HG02610 (cell line): ENCODE measurements around the gene MTREX.

Experiments
- ATAC-seq: cut with Tn5 transposase; IDR thresholded peaks from one replicate; pipeline ENCODE4 v1.9.1; 2021; ENCODE audit warnings: mild to moderate bottlenecking, moderate library complexity; ENCODE audit not compliant: unreplicated experiment

The MTREX gene

DNA sequence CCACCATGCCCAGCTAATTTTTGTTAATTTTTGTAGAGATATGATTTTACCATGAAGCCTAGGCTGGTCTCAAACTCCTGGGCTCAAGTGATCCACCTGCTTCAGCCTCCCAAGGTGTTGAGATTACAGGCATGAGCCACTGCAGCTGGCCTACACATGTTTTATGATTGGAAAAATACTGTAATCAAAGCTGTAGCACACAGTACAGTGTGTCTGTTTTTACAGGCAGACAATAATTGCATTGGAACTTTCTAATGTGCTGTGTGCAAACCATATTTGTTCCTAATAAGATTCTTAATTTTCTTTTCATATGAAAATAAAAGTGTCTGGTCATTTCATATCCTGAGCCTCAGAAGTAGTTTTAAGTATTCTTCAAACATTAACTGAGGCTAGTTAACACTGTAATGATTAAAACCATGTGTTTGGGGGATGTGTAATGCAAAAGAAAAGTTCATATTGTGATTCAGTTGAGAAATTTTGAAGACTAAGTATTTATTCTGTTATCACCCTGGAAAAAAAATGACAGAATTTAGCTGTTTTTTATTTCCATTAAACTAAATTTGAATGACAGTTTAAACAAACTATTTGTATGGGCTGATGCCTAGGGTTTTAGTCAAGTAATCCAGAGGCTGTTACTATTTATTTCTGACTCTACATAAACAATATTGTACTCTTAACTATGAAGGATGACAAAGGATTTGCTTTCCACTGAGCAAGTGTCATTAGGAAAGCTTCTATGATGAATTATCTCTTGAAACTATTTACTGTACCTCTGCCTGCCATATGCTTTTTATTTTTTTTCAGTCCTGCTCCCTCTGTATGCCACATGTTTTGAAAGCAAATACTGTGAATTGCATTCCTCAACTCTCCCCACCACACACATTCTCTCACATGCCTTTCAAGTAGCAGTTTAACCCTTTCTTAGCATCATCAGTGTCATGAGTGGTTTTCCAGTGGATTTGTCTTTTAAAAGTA, 111.5 kb downstream of the MTREX start:
- no peak for ATAC-seq

- ATAC-seq: peak; percentile 97
These were observed 113.3 kb downstream of the MTREX start for GRCh38 chr5:55421074-55421529.

DNA sequence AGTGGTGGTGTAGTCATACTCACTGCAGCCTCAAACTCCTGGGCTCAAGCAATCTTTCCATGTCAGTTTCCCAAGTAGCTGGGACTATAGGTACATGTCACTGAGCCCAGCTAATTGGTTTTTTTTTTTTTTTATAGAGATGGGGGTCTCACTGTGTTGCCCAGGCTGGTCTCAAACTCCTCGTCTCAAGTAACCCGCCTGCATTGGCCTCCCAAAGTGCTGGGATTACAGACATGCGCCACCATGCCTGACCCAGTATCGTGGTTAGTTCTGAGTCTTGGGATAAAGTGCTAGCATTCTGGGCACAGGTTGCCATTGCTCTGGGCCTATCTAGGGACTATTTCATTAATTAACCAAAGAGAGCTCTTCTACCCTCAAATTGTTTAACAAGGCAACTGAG, 118.7 kb downstream of the MTREX start:
- ATAC-seq: no peak

DNA sequence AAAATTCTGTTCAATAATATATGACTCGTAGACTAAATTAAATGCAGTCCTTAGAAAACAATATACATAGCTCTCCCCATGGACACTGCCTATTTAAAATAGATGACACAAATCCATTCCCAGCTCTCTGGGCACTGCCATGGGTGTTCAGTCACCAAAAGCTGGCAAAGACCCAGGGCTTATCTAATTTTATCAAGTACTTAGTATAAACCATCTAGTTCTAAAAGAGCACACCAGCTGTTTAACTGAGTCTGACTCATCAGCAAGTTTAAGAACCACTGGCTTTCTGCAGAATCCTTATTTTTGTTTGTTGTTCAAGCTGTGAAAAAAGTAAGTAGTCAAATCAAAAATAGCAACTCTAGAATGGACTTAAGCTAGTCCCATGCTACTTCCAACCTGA, 119.4 kb downstream of the MTREX start:
- no peak for ATAC-seq

- no peak for ATAC-seq
These were observed 121.4 kb downstream of the MTREX start for GRCh38 chr5:55429221-55429612.

DNA sequence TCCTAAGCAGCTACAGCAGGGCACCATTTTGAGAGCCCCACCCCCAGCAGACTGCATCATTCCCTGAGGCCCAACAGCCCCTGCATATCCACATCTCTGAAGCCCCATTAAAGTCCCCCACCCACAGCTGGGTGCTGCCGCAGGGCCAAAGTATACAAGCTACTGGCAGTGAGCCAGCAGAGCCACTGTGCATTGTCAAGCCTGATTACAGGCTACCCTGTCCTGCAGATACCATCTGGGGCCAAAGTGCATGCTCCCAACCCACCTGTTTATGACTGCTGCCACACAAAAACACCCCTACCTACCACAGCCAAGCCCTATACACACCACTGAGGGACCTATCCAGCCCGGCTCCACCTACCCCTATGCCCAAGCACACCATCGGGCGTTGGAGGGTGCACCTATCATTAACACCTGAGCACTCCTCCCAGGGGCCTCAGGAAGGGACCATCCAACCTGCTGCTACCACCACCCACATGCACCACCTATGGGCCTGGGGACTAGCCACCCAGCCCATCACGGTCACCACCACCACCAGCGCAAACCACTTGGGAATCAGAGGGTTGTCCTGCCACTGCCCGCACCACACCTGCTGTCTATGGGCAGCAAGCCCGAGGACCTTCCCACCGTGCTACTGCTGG, 121.9 kb downstream of the MTREX start:
- no peak for ATAC-seq

DNA sequence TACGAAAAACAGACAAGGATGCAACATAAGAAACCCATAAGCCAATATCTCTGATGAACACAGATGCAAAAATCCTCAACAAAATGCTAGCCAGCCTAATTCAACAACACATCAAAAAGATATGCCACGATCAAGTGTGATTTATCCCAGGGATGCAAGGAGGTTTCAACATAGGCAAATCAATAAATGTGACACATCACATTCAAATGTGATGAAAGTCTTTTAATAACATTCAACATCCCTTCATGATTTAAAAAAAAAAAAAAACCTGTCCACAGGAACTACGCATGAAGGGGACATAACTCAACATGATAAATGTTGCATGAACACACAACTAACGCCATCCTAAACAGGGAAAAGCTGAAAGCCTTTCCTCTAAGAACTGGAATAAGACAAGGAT, 124.8 kb downstream of the MTREX start:
- no peak for ATAC-seq

GRCh38 chr5:55437452-55437851, 129.7 kb downstream of the MTREX start:
- ATAC-seq: no peak

DNA sequence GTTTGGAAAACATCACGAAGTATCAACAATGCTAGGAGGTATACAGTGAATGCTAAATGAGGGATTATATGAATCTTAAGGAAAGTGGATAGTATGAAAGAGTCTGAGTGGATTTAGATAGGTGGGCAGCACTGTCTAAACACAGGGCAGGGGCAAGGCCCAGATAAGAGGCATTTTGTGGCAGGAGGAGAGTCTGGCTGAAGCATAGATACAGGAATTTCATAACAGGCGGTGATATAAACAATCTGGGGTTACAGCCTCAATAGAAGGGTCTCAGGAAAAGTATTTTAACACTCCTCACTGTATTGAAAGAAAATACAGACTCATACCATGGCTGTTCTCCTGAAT, 130.0 kb downstream of the MTREX start:
- no peak for ATAC-seq

DNA sequence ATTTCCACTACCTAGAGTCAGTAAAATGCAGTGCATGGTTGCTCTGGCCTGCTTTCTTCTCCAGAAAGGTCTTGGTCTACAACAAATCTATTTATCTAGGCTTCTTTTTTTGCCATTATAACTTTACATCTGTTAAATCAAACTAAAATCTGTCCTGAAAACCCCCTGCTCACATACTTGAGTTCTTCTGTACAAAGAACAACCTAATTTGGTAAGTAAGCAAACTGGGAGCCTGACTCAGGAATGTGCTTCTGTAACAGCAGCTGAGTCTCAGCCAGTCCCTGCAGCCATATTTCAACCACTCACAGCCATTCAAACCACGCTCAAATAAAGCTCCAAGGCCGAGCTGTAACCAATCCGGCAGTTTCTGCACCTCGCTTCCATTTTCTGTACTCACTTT, 131.2 kb downstream of the MTREX start:
- no peak for ATAC-seq

DNA sequence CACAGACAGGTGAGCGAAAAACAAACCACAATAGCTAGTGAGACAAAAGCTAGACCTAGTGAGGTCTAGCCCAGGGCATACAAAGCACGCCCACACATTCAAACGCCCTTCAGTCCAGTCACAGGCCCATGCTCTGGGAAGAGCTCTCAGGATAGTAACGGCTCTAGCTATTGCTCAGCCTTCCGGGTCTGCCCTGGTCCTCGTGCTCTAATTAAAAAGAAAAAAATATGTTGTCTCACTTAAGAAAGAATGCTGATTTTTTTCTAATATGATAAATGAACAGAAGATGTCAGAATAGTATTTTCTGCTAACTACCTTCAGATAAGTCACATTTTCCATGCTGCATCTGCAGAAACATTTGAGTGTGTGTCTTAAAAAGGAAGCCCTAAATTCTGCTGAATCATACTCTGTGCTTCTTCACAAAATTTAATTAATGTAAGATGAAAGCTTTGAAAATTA, 132.4 kb downstream of the MTREX start:
- ATAC-seq: no peak

- no peak for ATAC-seq
These were observed 133.4 kb downstream of the MTREX start for GRCh38 chr5:55441107-55441771.

DNA sequence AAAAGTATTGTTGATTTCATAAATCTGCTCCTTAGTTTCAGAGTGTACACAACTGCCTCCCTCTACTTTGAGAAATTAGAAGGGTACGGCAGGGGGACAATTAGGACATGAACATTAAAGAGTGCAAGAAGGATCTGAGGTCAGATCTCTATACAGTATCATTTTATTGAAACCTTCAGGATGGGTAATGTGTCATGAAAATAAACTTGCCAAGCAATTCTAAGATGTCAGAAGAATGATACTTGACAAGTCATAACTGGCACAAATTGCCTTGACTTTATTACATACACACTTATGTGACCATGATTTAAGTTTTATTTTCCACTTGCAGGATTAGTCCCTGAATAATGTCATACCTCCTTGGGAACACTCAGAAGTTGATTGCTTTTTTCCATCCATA, 134.2 kb downstream of the MTREX start:
- ATAC-seq: no peak

DNA sequence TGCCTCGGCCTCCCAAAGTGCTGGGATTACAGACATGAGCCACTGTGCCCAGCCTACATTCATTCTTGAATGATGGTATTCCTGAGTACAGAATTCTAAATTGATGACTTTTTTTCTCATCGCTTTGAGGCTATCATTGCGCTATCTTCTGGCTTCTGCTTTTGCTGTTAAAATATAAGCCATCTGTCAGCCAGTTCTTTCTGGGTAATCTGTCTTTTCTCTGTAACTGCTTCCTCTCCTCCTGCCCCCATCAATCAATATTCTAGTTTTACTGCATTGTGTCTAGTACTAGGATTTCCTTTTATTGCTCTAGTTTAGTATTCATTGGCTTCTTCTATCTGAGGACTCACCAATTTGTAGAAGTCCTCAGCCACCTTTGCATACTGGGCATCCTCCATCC, 138.0 kb downstream of the MTREX start:
- ATAC-seq: no peak

DNA sequence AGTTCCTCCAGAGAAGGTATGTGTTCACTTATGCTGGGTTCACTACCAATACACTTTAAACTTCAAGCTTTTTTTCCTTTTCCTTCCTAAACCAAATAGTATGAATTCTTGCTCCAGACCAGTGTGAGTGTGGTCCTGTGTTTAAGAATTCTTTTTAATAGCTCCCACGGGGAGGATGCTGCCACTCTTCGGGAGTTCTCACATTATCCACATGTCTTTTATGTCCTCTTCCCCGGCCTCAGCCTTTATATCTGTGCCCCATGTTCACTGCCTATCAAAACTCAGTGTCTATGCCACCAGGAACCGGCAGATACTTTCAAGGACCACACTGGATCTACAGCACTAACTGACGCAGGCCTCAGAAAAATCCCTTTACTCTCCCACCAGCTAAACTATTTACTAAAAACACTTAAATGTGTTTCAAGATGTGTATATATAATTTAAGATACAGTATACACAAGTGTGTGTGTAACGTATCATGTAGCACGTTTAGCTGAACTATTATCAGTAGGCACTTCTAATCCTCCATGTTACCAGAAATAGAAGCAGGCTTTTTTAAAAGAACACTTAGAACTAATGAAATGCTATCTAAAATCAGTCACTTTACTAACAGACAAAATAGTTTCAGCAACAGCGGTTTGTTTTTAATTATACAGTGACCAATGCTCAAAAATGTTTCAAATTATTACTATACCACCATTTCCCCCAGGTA, 139.0 kb downstream of the MTREX start:
- no peak for ATAC-seq

DNA sequence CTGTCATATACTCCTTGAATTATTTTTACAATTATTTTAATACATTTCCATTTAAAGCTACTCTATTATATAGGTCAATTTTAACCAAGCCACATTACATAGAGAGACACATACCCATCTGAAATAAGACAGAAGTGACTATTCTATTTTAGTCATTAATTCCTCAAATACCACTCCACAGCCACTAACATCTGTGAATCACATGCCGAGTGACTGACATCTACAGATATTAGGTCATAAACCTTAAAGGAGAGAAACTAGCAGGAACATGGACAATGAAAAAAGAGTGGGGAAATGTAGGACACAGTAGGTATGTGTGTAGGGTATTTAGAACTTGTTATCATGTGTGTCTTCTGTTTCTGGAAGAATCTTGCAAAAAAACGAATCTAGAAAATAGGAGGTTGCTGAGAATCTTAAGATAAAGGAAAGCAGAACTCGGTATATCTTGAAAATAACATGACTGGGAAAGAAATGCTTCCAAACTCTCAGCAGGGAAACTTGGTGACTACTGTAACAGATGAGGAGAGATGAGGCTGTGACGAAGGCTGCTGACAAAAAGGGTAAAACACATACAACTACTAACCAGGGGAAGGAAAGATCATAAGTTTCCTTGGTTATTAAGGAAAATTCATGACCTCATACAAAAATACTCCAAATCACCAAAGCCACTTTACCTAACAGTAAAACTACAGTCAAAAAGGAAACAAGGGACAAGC, 142.4 kb downstream of the MTREX start:
- ATAC-seq: no peak

DNA sequence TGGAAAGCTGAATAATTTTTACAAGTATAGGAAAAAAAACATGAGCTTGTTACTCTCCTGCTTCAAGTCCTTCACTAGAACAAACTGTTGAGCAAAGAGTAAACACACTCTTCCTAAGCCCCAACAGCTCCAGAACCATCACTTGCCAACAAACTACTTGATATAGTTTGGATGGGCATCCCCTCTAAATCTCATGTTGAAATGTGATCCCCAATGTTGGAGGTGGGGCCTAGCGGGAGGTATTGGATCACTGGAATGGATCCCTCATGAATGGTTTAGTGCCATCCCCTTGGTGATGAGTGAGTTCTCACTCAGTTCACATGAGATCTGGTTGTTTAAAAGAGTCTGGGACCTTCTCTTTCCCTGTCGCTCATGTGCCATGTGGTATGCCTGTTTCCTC, 144.2 kb downstream of the MTREX start:
- no peak for ATAC-seq

DNA sequence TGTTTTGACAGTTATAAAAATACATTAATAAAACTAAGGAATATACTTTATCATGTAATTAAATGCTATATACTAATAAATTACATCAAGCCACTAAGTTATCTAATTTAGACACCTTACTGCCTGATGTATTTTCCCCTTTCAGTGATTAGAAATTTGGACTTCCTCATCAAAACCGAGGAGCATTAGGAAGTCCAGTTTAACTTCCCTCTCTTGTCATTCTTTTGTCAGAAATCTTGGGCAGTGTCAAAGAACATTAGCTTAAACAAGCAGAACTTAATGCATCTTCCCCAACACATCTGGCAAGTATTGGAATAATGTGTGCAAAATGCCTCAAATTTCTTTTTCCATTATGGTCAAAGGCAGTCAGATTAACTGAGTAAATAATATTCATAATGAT, 145.4 kb downstream of the MTREX start:
- no peak for ATAC-seq

GRCh38 chr5:55454282-55454681, 146.5 kb downstream of the MTREX start:
- no peak for ATAC-seq

GRCh38 chr5:55456216-55456895, 148.6 kb downstream of the MTREX start:
- ATAC-seq: no peak
